BLaER1 (cell line): Measurements from ENCODE around the gene ZFYVE21.
A peak's percentile ranks its signal among the peaks of the same experiment; 100 is the strongest.

ENCODE experiments used
- H3K27ac ChIP-seq: shearing (Covaris generic); formaldehyde crosslinking; 2 replicates; pipeline ENCODE4 v1.8.1; 2022
- H3K27me3 ChIP-seq: shearing (Covaris generic); formaldehyde crosslinking; 2 replicates; pipeline ENCODE4 v1.8.1; 2022
- H3K36me3 ChIP-seq: shearing (Covaris generic); formaldehyde crosslinking; 2 replicates; pipeline ENCODE4 v1.8.1; 2022
- H3K4me1 ChIP-seq: shearing (Covaris generic); formaldehyde crosslinking; 2 replicates; pipeline ENCODE4 v1.8.1; 2022
- H3K4me2 ChIP-seq: shearing (Covaris generic); formaldehyde crosslinking; 2 replicates; pipeline ENCODE4 v1.8.1; 2022
- H3K4me3 ChIP-seq: shearing (Covaris generic); formaldehyde crosslinking; 2 replicates; pipeline ENCODE4 v1.8.1; 2022
- H3K9ac ChIP-seq: shearing (Covaris generic); formaldehyde crosslinking; 2 replicates; pipeline ENCODE4 v1.8.1; 2022
- H3K9me3 ChIP-seq: shearing (Covaris generic); formaldehyde crosslinking; 2 replicates; pipeline ENCODE4 v1.8.1; 2022
- H4K20me1 ChIP-seq: shearing (Covaris generic); formaldehyde crosslinking; 2 replicates; pipeline ENCODE4 v1.8.1; 2022
- Cebpa-rat ChIP-seq: shearing (Covaris generic); IDR thresholded peaks from 2 replicates; pipeline ENCODE4 v1.8.1; 2022

Gene ZFYVE21

GRCh38 chr14:103692159-103692558, 23.5 kb upstream of the ZFYVE21 start:
- peaks cover 66% of the 10 kb centered on the region for H3K36me3 ChIP-seq
- H3K9ac ChIP-seq: peak overlapping the region; percentile 48; the same call in 1 of the 2 replicates
- H3K27ac ChIP-seq: peak overlapping the region; percentile 72
- peaks cover 76% of the 10 kb centered on the region for H4K20me1 ChIP-seq
- peak overlapping the region; percentile 90 for H3K4me2 ChIP-seq
- no peaks in the 10 kb centered on the region for H3K27me3 ChIP-seq
- no peaks in the 10 kb centered on the region for H3K9me3 ChIP-seq
- peaks cover 88% of the 10 kb centered on the region for H3K4me1 ChIP-seq
- peak overlapping the region; percentile 26; the same call in 1 of the 2 replicates for H3K4me3 ChIP-seq
- no peak for TF ChIP-seq Cebpa-rat

- H3K4me3 ChIP-seq: no peak overlapping the region
- H3K9ac ChIP-seq: 0 out of 2 replicates have a peak overlapping the region, but pooled peaks have one; percentile 48
- peak overlapping the region; percentile 90 for H3K4me2 ChIP-seq
- peaks cover 95% of the 10 kb centered on the region for H3K4me1 ChIP-seq
- H3K9me3 ChIP-seq: no peaks in the 10 kb centered on the region
- no peaks in the 10 kb centered on the region for H3K27me3 ChIP-seq
- H3K36me3 ChIP-seq: peaks cover 68% of the 10 kb centered on the region
- peaks cover 83% of the 10 kb centered on the region for H4K20me1 ChIP-seq
- H3K27ac ChIP-seq: peak overlapping the region; percentile 72
- no peak for TF ChIP-seq Cebpa-rat
Observed at GRCh38 chr14:103692871-103693270, 22.7 kb upstream of the ZFYVE21 start.

GRCh38 chr14:103693515-103693914, 22.1 kb upstream of the ZFYVE21 start:
- Histone ChIP-seq H4K20me1 (peaks cover 89% of the 10 kb centered on the region), H3K27me3 (no peaks in the 10 kb centered on the region), H3K4me3 (no peak overlapping the region), H3K9me3 (no peaks in the 10 kb centered on the region), H3K9ac (no peak overlapping the region), H3K27ac (peak overlapping the region; percentile 72; the same call in 1 of the 2 replicates), H3K4me2 (peak overlapping the region; percentile 90), H3K4me1 (peaks cover 99% of the 10 kb centered on the region), H3K36me3 (peaks cover 68% of the 10 kb centered on the region)
- no peak for TF ChIP-seq Cebpa-rat

- Histone ChIP-seq H3K27ac (peak overlapping the region; percentile 56), H4K20me1 (peaks cover 99% of the 10 kb centered on the region), H3K9ac (0 out of 2 replicates have a peak overlapping the region, but pooled peaks have one; percentile 34), H3K27me3 (no peaks in the 10 kb centered on the region), H3K4me2 (peak overlapping the region; percentile 90), H3K4me1 (peaks cover 98% of the 10 kb centered on the region), H3K36me3 (peaks cover 68% of the 10 kb centered on the region), H3K9me3 (no peaks in the 10 kb centered on the region), H3K4me3 (no peak overlapping the region)
- TF ChIP-seq Cebpa-rat: no peak
Observed at GRCh38 chr14:103694572-103695026, 21.0 kb upstream of the ZFYVE21 start.

GRCh38 chr14:103695296-103696069, 20.1 kb upstream of the ZFYVE21 start:
- peaks cover 98% of the 10 kb centered on the region for H3K4me1 ChIP-seq
- no peak overlapping the region for H3K4me3 ChIP-seq
- TF ChIP-seq Cebpa-rat: no peak
- H3K9me3 ChIP-seq: no peaks in the 10 kb centered on the region
- no peaks in the 10 kb centered on the region for H3K27me3 ChIP-seq
- H4K20me1 ChIP-seq: peaks cover 99% of the 10 kb centered on the region
- peak overlapping the region; percentile 52; the same call in 1 of the 2 replicates for H3K9ac ChIP-seq
- peak overlapping the region; percentile 90 for H3K4me2 ChIP-seq
- H3K36me3 ChIP-seq: peaks cover 68% of the 10 kb centered on the region
- H3K27ac ChIP-seq: peak overlapping the region; percentile 58

GRCh38 chr14:103696070-103696402, 19.6 kb upstream of the ZFYVE21 start:
- Histone ChIP-seq H3K9ac (0 out of 2 replicates have a peak overlapping the region, but pooled peaks have one; percentile 32), H4K20me1 (peaks cover 99% of the 10 kb centered on the region), H3K9me3 (no peaks in the 10 kb centered on the region), H3K4me2 (peak overlapping the region; percentile 90), H3K4me3 (no peak overlapping the region), H3K27me3 (no peaks in the 10 kb centered on the region), H3K4me1 (peaks cover 98% of the 10 kb centered on the region), H3K36me3 (peaks cover 73% of the 10 kb centered on the region), H3K27ac (peak overlapping the region; percentile 67; the same call in 1 of the 2 replicates)
- no peak for TF ChIP-seq Cebpa-rat

GRCh38 chr14:103696466-103697071, 19.0 kb upstream of the ZFYVE21 start:
- H4K20me1 ChIP-seq: peaks cover 99% of the 10 kb centered on the region
- peak overlapping the region; percentile 90 for H3K4me2 ChIP-seq
- H3K4me1 ChIP-seq: peaks cover 98% of the 10 kb centered on the region
- H3K9me3 ChIP-seq: no peaks in the 10 kb centered on the region
- peaks cover 78% of the 10 kb centered on the region for H3K36me3 ChIP-seq
- peak overlapping the region; percentile 67 for H3K27ac ChIP-seq
- H3K9ac ChIP-seq: 0 out of 2 replicates have a peak overlapping the region, but pooled peaks have one; percentile 32
- H3K27me3 ChIP-seq: no peaks in the 10 kb centered on the region
- no peak for TF ChIP-seq Cebpa-rat
- H3K4me3 ChIP-seq: no peak overlapping the region

- H3K4me2 ChIP-seq: peak overlapping the region; percentile 90
- H3K4me1 ChIP-seq: peaks cover 98% of the 10 kb centered on the region
- no peaks in the 10 kb centered on the region for H3K9me3 ChIP-seq
- no peak for TF ChIP-seq Cebpa-rat
- H3K9ac ChIP-seq: no peak overlapping the region
- no peaks in the 10 kb centered on the region for H3K27me3 ChIP-seq
- H4K20me1 ChIP-seq: peaks cover 99% of the 10 kb centered on the region
- H3K36me3 ChIP-seq: peaks cover 82% of the 10 kb centered on the region
- peak overlapping the region; percentile 67; the same call in 1 of the 2 replicates for H3K27ac ChIP-seq
- H3K4me3 ChIP-seq: no peak overlapping the region
Observed at GRCh38 chr14:103697206-103697602, 18.4 kb upstream of the ZFYVE21 start.

- H3K36me3 ChIP-seq: peaks cover 82% of the 10 kb centered on the region
- peaks cover 99% of the 10 kb centered on the region for H4K20me1 ChIP-seq
- peaks cover 94% of the 10 kb centered on the region for H3K4me1 ChIP-seq
- no peak for TF ChIP-seq Cebpa-rat
- peak overlapping the region; percentile 90 for H3K4me2 ChIP-seq
- no peaks in the 10 kb centered on the region for H3K27me3 ChIP-seq
- H3K9ac ChIP-seq: peak overlapping the region; percentile 38; the same call in 1 of the 2 replicates
- H3K4me3 ChIP-seq: no peak overlapping the region
- H3K27ac ChIP-seq: peak overlapping the region; percentile 64
- H3K9me3 ChIP-seq: no peaks in the 10 kb centered on the region
Observed at GRCh38 chr14:103697603-103698379, 17.8 kb upstream of the ZFYVE21 start.
